Measurements from ENCODE around the gene MICALL1.

The MICALL1 gene

DNA sequence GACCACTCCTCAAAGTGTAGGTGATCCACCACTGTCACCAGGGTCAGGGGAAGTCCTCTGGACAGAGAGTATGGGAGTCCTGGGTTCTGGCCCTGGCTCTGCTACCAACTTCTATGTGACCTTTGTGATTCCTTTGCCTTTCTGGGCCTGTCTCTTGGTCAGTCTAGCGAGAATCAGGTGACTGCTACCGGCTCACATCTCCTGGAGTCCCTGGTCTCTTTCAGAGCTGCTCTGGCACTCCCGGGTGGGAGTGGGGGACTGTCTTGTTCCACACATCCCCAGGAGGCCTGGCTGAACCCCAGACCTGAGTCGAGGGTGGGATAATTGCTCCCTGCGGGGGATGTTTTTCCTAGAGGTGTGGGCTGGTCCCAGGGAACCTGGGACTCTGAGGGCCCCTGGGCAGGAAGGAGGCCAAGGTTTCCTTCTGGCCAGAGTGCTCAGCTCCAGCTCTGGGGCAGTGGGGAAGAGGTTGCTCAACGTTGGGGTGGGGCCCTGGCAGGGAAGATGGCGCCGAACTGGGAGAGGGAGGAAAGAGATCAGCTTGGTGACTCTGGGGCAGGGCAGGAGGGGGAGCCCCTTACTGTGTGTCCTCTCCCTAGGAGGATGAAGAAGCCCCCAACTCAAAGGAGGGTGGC is 76.2 kb downstream of the MICALL1 start:
- TF ChIP-seq, protein P1, sequence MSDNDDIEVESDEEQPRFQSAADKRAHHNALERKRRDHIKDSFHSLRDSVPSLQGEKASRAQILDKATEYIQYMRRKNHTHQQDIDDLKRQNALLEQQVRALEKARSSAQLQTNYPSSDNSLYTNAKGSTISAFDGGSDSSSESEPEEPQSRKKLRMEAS (IDR thresholded peaks at IDR 0.05) = no peak
- TF ChIP-seq ZBTB7A (IDR thresholded peaks at IDR 0.05; ENCODE audit: low read depth) (no peak), FOXM1 (IDR thresholded peaks at IDR 0.05; ENCODE audit: borderline replicate concordance, low read depth) (no peak), CEBPB (IDR thresholded peaks at IDR 0.05) (no peak), TAF1 (IDR thresholded peaks at IDR 0.05; ENCODE audit: low read depth) (no peak), TEAD4 (IDR thresholded peaks at IDR 0.05) (no peak), EGR1 (IDR thresholded peaks at IDR 0.05) (no peak), NFIC (IDR thresholded peaks at IDR 0.05) (no peak), EP300 (IDR thresholded peaks at IDR 0.05; ENCODE audit: borderline replicate concordance) (no peak), TCF12 (IDR thresholded peaks at IDR 0.05; ENCODE audit: low read depth) (no peak), RAD21 (IDR thresholded peaks at IDR 0.05; ENCODE audit: low read depth) (no peak), YY1 (IDR thresholded peaks at IDR 0.05; ENCODE audit: low read depth) (no peak), CREB1 (IDR thresholded peaks at IDR 0.05; ENCODE audit: low read depth) (no peak)
- TF ChIP-seq, protein P2, sequence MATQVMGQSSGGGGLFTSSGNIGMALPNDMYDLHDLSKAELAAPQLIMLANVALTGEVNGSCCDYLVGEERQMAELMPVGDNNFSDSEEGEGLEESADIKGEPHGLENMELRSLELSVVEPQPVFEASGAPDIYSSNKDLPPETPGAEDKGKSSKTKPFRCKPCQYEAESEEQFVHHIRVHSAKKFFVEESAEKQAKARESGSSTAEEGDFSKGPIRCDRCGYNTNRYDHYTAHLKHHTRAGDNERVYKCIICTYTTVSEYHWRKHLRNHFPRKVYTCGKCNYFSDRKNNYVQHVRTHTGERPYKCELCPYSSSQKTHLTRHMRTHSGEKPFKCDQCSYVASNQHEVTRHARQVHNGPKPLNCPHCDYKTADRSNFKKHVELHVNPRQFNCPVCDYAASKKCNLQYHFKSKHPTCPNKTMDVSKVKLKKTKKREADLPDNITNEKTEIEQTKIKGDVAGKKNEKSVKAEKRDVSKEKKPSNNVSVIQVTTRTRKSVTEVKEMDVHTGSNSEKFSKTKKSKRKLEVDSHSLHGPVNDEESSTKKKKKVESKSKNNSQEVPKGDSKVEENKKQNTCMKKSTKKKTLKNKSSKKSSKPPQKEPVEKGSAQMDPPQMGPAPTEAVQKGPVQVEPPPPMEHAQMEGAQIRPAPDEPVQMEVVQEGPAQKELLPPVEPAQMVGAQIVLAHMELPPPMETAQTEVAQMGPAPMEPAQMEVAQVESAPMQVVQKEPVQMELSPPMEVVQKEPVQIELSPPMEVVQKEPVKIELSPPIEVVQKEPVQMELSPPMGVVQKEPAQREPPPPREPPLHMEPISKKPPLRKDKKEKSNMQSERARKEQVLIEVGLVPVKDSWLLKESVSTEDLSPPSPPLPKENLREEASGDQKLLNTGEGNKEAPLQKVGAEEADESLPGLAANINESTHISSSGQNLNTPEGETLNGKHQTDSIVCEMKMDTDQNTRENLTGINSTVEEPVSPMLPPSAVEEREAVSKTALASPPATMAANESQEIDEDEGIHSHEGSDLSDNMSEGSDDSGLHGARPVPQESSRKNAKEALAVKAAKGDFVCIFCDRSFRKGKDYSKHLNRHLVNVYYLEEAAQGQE (IDR thresholded peaks at IDR 0.05; ENCODE audit: low read depth) = no peak

DNA sequence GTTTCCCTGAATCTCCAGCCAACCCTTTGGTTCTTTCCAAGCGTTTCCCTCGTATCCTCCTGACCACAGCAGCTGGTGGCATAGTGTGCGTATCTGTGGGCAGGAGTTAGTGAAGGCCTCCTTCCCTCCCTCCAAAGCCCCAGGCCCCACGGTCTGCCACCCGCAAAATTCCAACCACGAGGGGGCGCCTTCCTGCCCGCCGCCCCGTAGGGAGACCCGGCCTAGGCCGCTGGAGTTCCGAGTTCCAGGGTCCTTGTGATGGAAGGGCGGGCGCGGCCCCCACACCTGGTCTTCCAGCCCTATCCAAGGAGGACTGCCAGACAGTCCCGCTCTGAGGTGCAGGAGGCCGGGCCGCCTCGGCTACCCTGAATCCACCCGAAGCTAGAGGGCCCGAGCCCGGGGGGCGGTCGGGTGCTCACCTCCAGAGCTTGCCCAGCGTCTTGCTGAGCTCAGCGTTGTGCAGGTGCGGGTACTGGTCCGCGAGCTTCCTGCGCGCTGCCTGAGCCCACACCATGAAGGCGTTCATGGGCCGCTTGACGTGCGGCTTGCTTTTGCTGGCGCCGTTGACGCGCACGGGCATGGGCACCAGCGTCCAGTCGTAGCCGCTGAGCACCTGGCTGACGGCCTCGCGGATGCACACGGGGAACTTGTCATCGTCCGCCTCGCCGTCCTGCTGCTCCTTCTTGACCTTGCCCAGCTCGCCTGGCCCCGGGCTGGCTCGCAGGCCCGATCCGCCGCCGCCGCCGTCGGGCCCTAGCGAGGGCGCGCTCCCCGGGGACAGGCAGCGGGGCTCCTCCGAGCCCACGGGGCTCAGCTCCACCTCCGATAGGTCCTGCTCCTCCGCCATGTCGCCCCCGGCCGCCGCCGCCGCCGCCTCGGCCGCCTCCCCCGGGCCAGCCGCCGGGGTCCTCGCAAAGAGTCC is 77.1 kb downstream of the MICALL1 start:
- TF ChIP-seq ZBTB7A (IDR thresholded peaks at IDR 0.05; ENCODE audit: low read depth) = no peak
- TF ChIP-seq NFIC (IDR thresholded peaks at IDR 0.05) = no peak
- no peak for TF ChIP-seq TAF1 (IDR thresholded peaks at IDR 0.05; ENCODE audit: low read depth)
- no peak for TF ChIP-seq YY1 (IDR thresholded peaks at IDR 0.05; ENCODE audit: low read depth)
- TF ChIP-seq, protein P3, sequence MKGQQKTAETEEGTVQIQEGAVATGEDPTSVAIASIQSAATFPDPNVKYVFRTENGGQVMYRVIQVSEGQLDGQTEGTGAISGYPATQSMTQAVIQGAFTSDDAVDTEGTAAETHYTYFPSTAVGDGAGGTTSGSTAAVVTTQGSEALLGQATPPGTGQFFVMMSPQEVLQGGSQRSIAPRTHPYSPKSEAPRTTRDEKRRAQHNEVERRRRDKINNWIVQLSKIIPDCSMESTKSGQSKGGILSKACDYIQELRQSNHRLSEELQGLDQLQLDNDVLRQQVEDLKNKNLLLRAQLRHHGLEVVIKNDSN (IDR thresholded peaks at IDR 0.05) = no peak
- TF ChIP-seq FOXM1 (IDR thresholded peaks at IDR 0.05; ENCODE audit: borderline replicate concordance, low read depth) = no peak
- no peak for TF ChIP-seq RAD21 (IDR thresholded peaks at IDR 0.05; ENCODE audit: low read depth)
- no peak for TF ChIP-seq CEBPB (IDR thresholded peaks at IDR 0.05)
- no peak for TF ChIP-seq EGR1 (IDR thresholded peaks at IDR 0.05)

DNA sequence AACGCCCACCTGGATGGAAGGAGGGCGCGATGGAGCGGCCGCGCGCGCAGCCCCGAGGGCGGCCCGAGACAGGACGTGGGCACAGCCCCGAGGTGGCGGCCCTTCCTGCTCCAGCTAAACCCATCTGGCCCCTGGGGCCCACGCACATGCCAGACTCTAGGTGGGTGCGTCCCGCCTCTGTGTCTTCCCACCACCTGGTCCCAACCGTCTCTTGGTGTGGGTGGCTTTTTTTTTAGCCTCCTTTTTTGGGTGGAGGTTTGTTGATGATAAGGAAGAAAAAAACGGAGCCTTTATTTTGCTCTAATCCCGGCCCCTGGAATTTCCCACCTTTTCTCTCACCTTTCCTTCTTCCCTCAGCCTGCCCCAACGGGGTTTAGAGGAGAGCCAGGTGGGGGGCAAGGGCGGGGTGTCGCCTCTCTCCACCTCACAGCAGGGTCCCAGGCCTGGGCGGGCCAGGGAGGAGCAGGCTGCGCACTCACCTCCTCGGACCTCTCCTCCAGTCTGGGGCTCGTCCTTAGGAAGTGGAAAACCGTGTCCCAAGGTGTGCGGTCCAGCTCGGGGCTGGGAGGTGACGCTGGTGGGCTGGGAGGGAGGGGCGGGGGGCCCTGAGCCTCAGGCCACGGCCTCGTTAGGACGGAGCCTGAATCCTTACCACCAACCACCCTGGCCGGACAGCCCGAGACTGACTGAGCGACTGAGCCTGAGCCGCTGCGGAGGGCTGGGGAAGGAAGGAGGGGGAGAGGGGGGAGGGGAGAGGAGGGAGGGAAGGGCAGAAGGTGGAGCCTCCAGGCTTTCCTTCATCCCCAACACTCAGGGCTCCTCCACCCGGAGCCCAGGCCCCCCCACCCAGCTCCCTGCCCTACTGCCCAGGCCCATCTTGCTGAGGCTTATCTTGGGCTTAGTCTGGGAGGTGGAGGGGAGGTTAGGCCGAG is 78.0 kb downstream of the MICALL1 start, which contains the start of gene SOX10:
Gene SOX10, minus strand, starts transcription at position 696 of the 932 bp plus-strand sequence. CDS start 771 bp downstream, outside the sequence.
- no peak for TF ChIP-seq CREB1 (IDR thresholded peaks at IDR 0.05; ENCODE audit: low read depth)
- TF ChIP-seq, protein P1 (IDR thresholded peaks at IDR 0.05) = no peak
- no peak for TF ChIP-seq TEAD4 (IDR thresholded peaks at IDR 0.05)
- TF ChIP-seq CEBPB (IDR thresholded peaks at IDR 0.05) = no peak
- no peak for TF ChIP-seq RAD21 (IDR thresholded peaks at IDR 0.05; ENCODE audit: low read depth)
- no peak for TF ChIP-seq TCF12 (IDR thresholded peaks at IDR 0.05; ENCODE audit: low read depth)
- TF ChIP-seq FOXM1 (IDR thresholded peaks at IDR 0.05; ENCODE audit: borderline replicate concordance, low read depth) = no peak
- TF ChIP-seq, protein P3 (IDR thresholded peaks at IDR 0.05) = no peak
- TF ChIP-seq EP300 (IDR thresholded peaks at IDR 0.05; ENCODE audit: borderline replicate concordance) = no peak
- no peak for TF ChIP-seq TAF1 (IDR thresholded peaks at IDR 0.05; ENCODE audit: low read depth)
- TF ChIP-seq, protein P2 (IDR thresholded peaks at IDR 0.05; ENCODE audit: low read depth) = no peak
- TF ChIP-seq EGR1 (IDR thresholded peaks at IDR 0.05) = no peak
- TF ChIP-seq YY1 (IDR thresholded peaks at IDR 0.05; ENCODE audit: low read depth) = no peak
- TF ChIP-seq ZBTB7A (IDR thresholded peaks at IDR 0.05; ENCODE audit: low read depth) = no peak
- TF ChIP-seq NFIC (IDR thresholded peaks at IDR 0.05) = no peak

DNA sequence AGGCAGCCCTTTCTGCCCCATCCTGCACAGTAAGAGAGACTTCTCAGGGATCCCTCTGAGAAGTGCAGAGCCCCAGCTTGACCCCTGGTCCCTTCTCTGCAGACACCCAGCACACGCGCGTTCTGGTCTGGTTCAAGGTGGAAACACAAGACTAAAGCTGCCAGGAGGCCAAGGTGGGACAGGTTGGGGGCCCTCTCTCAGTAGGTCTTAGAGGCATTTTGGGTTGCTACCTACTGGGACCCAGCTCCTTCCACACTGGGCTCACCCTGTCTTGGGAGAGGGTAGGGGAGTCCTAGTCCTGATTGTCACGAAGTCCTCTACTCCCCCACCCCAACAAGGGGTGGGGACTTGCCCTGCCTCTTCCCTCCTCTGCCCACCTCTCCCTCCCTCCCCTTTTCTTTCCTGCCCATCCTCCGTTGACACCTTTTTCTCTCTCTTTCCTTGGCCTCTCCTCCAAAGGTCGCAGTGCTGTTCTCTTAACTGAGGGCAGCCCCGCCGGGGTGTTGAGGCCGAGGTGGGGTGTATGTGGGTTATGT is 79.0 kb downstream of the MICALL1 start:
- no peak for TF ChIP-seq TAF1 (IDR thresholded peaks at IDR 0.05; ENCODE audit: low read depth)
- TF ChIP-seq EP300 (IDR thresholded peaks at IDR 0.05; ENCODE audit: borderline replicate concordance) = no peak
- TF ChIP-seq CEBPB (IDR thresholded peaks at IDR 0.05) = no peak
- no peak for TF ChIP-seq YY1 (IDR thresholded peaks at IDR 0.05; ENCODE audit: low read depth)
- no peak for TF ChIP-seq TCF12 (IDR thresholded peaks at IDR 0.05; ENCODE audit: low read depth)
- TF ChIP-seq, protein P3 (IDR thresholded peaks at IDR 0.05) = no peak
- TF ChIP-seq, protein P2 (IDR thresholded peaks at IDR 0.05; ENCODE audit: low read depth) = no peak
- TF ChIP-seq FOXM1 (IDR thresholded peaks at IDR 0.05; ENCODE audit: borderline replicate concordance, low read depth) = no peak
- TF ChIP-seq TEAD4 (IDR thresholded peaks at IDR 0.05) = no peak
- no peak for TF ChIP-seq CREB1 (IDR thresholded peaks at IDR 0.05; ENCODE audit: low read depth)
- no peak for TF ChIP-seq EGR1 (IDR thresholded peaks at IDR 0.05)
- no peak for TF ChIP-seq NFIC (IDR thresholded peaks at IDR 0.05)
- TF ChIP-seq, protein P1 (IDR thresholded peaks at IDR 0.05) = no peak
- TF ChIP-seq ZBTB7A (IDR thresholded peaks at IDR 0.05; ENCODE audit: low read depth) = no peak
- no peak for TF ChIP-seq RAD21 (IDR thresholded peaks at IDR 0.05; ENCODE audit: low read depth)
